Subcutaneous adipose tissue (tissue), 4 donors: ENCODE measurements around the gene ANKRD11. TPM values are rescaled to one million over a fixed set of nuclear protein-coding genes. Genes with fewer than 3 reads are reported as not detected.

ENCODE experiments used
- total RNA-seq, 4 donors: library from RNA; depleted of rRNA; stranded (reverse); fragments of >200 nt; gene quantifications; one replicate each; pipeline ENCODE4 v1.1.0, GENCODE V29; 2016
- TF ChIP-seq, protein P1 (sequence below): fragments of 450-650 bp; IDR thresholded peaks from one replicate; pipeline ENCODE4 v1.5.1; 2016; ENCODE audit warnings: low read depth, mild to moderate bottlenecking, control low read depth, antibody characterized with exemption, moderate library complexity

Gene ANKRD11
- total RNA-seq, 4 donors from 2014 or later, result 56.1 to 190 (median 62.6) TPM

DNA sequence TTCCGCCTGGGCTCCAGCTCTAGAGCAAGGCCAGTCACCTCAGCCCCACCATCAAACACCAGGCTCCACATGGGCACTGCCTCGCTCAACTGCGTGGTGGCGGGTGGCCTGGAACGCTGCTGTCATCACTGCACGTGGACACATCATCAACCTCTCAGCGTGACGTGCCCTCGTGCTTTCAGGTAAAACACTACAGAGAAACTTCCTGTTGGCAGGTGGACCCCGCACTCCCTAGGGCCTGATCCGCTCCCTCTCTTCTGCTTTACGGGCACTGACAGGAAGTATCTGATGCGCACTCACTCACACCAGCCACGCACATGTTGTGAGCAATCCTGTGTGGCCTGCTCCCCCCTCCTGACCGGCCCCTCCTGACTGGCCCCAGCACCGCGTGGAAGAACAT is 87.4 kb downstream of the ANKRD11 start:
- TF ChIP-seq, protein P1, sequence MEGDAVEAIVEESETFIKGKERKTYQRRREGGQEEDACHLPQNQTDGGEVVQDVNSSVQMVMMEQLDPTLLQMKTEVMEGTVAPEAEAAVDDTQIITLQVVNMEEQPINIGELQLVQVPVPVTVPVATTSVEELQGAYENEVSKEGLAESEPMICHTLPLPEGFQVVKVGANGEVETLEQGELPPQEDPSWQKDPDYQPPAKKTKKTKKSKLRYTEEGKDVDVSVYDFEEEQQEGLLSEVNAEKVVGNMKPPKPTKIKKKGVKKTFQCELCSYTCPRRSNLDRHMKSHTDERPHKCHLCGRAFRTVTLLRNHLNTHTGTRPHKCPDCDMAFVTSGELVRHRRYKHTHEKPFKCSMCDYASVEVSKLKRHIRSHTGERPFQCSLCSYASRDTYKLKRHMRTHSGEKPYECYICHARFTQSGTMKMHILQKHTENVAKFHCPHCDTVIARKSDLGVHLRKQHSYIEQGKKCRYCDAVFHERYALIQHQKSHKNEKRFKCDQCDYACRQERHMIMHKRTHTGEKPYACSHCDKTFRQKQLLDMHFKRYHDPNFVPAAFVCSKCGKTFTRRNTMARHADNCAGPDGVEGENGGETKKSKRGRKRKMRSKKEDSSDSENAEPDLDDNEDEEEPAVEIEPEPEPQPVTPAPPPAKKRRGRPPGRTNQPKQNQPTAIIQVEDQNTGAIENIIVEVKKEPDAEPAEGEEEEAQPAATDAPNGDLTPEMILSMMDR, result no peak

DNA sequence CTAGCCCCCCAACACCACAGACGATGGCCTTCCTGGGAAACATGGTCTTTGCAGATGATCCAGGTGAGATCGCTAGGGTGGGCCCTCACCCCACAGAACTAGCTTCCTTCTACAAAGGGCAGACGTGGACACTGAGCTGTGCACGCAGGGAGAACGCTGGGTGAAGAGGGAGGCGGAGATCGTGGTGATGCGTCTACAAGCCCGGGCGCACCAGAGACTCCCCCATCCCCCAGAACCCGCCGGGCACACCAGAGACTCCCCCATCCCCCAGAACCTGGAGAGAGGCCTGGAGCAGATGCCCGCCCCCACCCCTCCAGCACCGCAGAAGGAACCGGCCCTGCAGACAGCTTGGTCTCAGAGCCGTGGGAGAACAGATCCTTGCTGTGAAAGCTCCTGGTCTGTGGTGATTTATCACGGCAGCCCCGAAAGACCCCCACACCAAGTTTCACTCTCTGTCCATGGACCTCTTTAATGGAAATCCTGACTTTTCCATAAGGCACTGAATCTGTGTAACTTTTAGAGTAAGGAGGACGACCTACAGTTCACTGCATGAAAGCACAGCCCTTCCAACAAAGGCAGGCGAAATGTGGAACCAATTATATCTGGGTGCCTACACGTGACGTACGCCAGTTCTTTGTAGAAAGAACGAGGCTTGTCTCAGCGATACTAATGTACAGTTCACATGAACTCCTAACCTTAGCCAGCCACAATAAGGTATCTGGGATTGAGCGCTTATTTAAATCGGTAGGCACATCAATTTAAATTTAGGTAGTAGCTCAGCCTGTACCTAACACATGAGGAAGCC is 88.5 kb downstream of the ANKRD11 start:
- TF ChIP-seq, protein P1, result no peak

DNA sequence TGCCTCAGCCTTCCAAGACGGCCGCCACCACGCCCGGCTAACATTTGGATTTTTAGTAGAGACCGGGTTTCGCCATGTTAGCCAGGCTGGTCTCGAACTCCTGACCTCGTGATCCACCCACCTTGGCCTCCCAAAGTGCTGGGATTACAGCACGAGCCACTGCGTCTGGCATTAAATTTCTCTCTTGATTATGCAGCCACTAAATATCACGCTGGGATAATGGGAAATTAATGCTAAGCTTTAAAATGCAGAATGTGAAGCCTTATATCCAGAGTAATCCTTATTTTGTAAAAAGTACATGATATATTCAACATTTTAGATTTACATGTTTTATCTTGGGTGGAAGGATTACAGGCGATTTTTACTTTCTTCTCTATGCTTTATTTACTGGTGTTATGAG is 89.2 kb downstream of the ANKRD11 start:
- TF ChIP-seq, protein P1, result no peak

DNA sequence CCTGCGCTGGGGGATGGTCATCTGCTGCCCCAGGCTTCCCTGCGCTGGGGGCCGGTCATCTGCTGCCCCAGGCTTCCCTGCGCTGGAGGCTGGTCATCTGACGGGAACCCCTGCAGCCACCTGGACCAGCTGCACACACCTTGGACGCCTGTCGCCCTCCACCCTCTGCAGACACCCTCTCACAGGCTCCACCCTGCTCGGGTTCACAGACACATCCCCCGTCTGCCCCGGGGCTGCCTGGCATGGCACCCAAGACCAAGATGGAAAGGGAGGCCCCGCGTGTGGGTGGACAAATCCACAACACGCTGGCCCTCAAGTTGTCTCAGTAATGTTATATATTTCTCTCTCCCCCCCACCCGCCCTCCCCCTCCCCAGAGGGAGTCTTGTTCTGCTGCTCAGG is 89.6 kb downstream of the ANKRD11 start:
- TF ChIP-seq, protein P1, result no peak

DNA sequence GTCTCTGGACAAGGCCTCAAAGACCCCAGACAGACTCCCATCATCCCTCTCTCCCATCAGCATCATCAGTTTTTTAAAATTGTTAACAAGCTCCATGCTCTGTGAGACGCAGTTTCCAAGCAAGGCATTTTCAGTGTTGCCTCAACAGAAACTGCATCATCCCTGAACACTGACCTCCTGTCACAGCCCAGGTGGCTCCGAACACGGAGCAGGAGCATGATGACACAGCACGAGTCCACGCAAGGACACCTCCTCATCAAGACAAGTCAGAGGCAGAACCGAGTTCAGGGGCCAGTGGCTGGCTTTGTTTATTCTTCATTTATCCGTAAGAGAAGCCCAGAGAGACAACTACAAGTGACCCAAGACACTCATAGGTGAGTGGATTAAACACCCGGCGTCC is 91.4 kb downstream of the ANKRD11 start:
- TF ChIP-seq, protein P1, result no peak

DNA sequence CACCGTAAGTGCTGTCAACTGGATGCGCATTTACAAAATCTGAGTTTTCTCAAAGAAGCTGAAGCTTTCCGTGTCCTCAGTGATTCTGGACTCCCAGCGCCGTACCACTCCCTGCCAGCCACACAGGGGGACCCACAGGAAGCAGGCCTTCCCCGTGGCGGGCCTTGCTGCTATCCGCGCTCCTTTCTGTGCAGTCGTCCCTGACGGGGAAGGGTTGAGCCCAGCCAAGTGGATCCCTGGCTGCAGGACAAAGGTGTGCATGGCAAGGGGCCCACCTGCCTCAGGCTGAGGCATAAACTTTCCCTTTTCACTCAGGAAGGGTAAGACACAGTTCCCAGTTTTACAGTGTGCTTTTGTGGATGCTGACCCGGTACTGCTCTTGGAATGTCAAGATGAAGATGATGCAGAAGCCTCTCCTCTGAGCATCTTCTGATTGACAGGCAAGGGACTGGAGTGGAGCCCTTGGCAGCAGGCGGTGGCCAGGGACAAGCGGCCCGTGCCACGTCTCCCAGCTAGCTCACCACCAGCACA is 93.0 kb downstream of the ANKRD11 start:
- TF ChIP-seq, protein P1, result no peak

DNA sequence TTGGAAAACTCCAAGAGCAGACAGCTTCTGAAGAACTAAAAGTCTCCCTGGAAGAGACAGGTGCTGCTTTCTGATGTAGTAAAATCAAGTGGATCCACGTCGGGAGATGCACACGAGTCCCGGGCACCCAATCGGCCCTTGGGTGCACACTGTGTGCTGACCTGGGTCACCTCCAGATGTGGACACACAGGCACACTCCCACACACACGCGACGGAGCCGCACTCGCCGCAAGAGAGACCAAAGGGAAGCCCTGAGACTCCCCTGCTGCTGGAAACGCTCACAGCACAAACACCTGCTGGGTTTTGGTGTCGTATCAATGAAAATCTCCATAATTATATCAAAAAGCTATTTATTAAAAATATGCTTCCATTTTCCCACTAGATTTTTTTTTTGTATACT is 94.2 kb downstream of the ANKRD11 start:
- TF ChIP-seq, protein P1, result no peak
